ENCODE results near the gene ODF4. TPM values are rescaled to one million over a fixed set of nuclear protein-coding genes. Genes with fewer than 3 reads are reported as not detected.
"Not testable (repeated sequence)": the region's sequence is repeated elsewhere in the genome, so short reads cannot be mapped to it uniquely, and the experiment has no call there.

ODF4 gene
- total RNA-seq, 1 experiment from 2014 or later = not detected

- DNase-seq (ENCODE audit: low read depth, low spot score) = no peak
- in situ Hi-C loops (cut with HindIII; ENCODE audit: low pct_unique_long_range_greater_than_20kb, low sequenced_read_pairs) = no loop called here
These were observed 43.2 kb downstream of the ODF4 start for GRCh38 chr17:8382880-8383142.

- in situ Hi-C loops (cut with HindIII; ENCODE audit: low pct_unique_long_range_greater_than_20kb, low sequenced_read_pairs) = no loop called here
- DNase-seq (ENCODE audit: low read depth, low spot score) = peak; percentile 99
These were observed 43.6 kb downstream of the ODF4 start, which contains the start of gene RPL26 for GRCh38 chr17:8383143-8383822. TSS of gene RPL26 (minus strand) at chr17:8383193. CDS start at chr17:8382310, 883 bp downstream.

- no peak for DNase-seq (ENCODE audit: low read depth, low spot score)
- in situ Hi-C loops (cut with HindIII; ENCODE audit: low pct_unique_long_range_greater_than_20kb, low sequenced_read_pairs) = no loop called here
These were observed 45.2 kb downstream of the ODF4 start for GRCh38 chr17:8384801-8385378.

DNA sequence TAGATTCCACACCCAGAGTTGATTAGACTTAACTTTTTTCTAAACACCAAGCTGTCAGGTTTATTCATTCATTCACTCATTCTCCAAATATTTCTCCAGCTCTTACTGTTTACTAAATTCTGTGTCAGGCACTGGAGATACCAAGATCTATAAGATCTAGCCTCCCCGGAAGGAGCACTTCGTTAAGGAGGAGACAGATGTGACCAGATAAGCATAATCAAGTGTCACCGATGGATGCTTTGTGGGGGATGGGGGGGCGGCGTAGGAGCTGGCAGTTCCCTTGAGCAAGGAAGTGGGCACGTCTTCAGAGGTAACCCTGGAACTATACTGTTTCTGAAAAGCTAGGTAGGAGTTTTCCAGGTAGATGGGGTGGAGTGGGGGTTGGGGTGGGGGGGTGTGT lies 47.2 kb downstream of the ODF4 start:
- DNase-seq (ENCODE audit: low read depth, low spot score) = no peak
- in situ Hi-C loops (cut with HindIII; ENCODE audit: low pct_unique_long_range_greater_than_20kb, low sequenced_read_pairs) = no loop called here

DNA sequence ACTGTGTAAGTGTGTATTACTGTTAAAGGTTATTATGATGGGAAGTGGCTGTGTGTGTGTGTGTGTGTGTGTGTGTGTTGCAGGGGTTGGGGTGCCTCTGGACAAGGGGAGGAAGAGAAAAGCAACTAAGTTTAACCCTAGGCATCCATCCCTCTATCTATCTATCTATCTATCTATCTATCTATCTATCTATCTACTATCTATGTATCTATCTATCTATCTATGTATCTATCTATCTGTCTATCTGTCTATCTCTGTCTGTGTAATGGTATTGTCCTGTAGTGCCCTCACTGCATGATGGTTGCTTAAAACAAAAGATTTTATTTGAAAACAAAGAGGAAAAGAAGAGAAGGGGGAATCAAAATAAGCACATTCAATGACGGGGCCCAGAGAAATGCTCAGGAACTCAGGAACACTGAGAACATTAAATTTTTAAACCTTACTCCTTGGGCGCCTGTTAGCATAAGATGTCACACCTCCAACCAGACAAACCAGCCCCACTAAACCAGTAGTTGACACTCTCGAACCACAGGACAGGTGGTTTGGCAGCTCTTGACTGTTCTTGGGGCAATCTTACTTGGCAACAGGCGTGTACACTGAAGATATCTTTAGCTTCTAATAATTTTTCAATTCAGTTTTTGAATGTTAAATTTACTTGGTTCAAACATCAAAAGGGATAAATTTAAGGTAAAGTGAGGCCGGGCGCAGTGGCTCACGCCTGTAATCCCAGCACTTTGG lies 48.4 kb downstream of the ODF4 start:
- in situ Hi-C loops (cut with HindIII; ENCODE audit: low pct_unique_long_range_greater_than_20kb, low sequenced_read_pairs) = no loop called here

GRCh38 chr17:8391711-8392110 lies 52.1 kb downstream of the ODF4 start:
- no peak for DNase-seq (ENCODE audit: low read depth, low spot score)
- in situ Hi-C loops (cut with HindIII; ENCODE audit: low pct_unique_long_range_greater_than_20kb, low sequenced_read_pairs) = no loop called here

More for the DNA sequence above, 48.4 kb downstream of the ODF4 start:
- DNase-seq (ENCODE audit: low read depth, low spot score) = no peak

- in situ Hi-C loops (cut with HindIII; ENCODE audit: low pct_unique_long_range_greater_than_20kb, low sequenced_read_pairs) = no loop called here
These were observed 52.6 kb downstream of the ODF4 start for GRCh38 chr17:8392274-8392673.

GRCh38 chr17:8392674-8393469 lies 53.2 kb downstream of the ODF4 start:
- in situ Hi-C loops (cut with HindIII; ENCODE audit: low pct_unique_long_range_greater_than_20kb, low sequenced_read_pairs) = no loop called here
- DNase-seq (ENCODE audit: low read depth, low spot score) = no peak

More at GRCh38 chr17:8392274-8392673, 52.6 kb downstream of the ODF4 start:
- no peak for DNase-seq (ENCODE audit: low read depth, low spot score)

DNA sequence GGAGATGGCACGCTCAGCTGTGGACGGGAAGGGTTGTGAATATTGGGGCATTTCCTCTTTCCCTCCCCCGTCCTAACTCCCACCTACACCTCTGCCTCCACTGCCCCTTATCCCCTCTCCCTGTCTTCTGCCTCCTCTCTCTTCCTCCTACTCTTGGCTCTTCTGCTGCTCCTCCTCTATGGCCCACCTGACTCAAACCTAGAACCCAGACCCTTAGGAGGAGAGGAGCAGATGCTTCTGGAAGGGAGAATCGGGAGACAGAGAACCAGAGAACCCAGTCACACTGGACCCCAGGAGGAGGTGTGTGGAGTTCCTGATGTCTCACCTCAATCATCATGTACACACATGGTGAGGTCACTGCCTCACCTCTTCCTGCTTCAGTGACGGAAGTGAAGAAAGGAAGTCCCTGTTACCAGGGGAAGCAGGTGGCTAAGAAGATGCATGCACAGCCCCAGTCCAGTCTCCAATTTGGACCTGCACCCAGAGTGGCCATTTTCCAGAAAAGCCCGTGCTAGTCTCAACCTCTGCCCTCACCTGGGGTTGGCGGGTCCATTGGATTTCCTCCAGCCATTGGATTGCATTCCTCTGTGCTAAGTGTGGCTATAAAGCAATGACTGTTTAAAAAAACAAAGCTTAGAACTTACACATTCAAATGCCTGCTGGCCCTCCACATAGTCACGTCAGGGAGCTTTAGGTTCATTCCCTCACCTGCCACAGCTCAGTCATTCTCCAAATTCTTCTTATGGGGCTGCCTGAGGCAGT lies 54.0 kb downstream of the ODF4 start:
- in situ Hi-C loops (cut with HindIII; ENCODE audit: low pct_unique_long_range_greater_than_20kb, low sequenced_read_pairs) = no loop called here
- no peak for DNase-seq (ENCODE audit: low read depth, low spot score)

GRCh38 chr17:8394497-8394896 lies 54.9 kb downstream of the ODF4 start:
- in situ Hi-C loops (cut with HindIII; ENCODE audit: low pct_unique_long_range_greater_than_20kb, low sequenced_read_pairs) = not testable (repeated sequence)

More at GRCh38 chr17:8394497-8394896, 54.9 kb downstream of the ODF4 start:
- DNase-seq (ENCODE audit: low read depth, low spot score) = not testable (repeated sequence)

Small RNAs within 50 kb of the gene (small RNA-seq; reads per million reads assigned to genes)
- gene RF00265 = 0.05 to 0.06 reads per million in 2 experiments

Other genes starting within 250 kb of the ODF4 start
- not detected in 2 replicates for gene ALOXE3, start 221.3 kb upstream of the ODF4 start, total RNA-seq (2014; rRNA removed; shearing (Covaris generic))
- not detected in 2 replicates for gene HES7, start 215.7 kb upstream of the ODF4 start, total RNA-seq (2014; rRNA removed; shearing (Covaris generic))
- gene PER1, start 187.4 kb upstream of the ODF4 start, total RNA-seq (2014; rRNA removed; shearing (Covaris generic)) = 7.7 and 9.7 TPM in 2 replicates
- gene VAMP2, start 176.9 kb upstream of the ODF4 start, total RNA-seq (2014; rRNA removed; shearing (Covaris generic)) = 3.2 TPM in 2 replicates
- 17.0 and 19.1 TPM in 2 replicates for gene TMEM107, start 163.5 kb upstream of the ODF4 start, total RNA-seq (2014; rRNA removed; shearing (Covaris generic))
- 8.4 and 12.3 TPM in 2 replicates for gene BORCS6, start 149.7 kb upstream of the ODF4 start, total RNA-seq (2014; rRNA removed; shearing (Covaris generic))
- 66.5 and 78.0 TPM in 2 replicates for gene AURKB, start 129.3 kb upstream of the ODF4 start, total RNA-seq (2014; rRNA removed; shearing (Covaris generic))
- 5.7 and 7.0 TPM in 2 replicates for gene CTC1, start 91.8 kb upstream of the ODF4 start, total RNA-seq (2014; rRNA removed; shearing (Covaris generic))
- 54.1 and 62.0 TPM in 2 replicates for gene PFAS, start 90.6 kb upstream of the ODF4 start, total RNA-seq (2014; rRNA removed; shearing (Covaris generic))
- gene RANGRF, start 51.2 kb upstream of the ODF4 start, total RNA-seq (2014; rRNA removed; shearing (Covaris generic)) = 5.3 and 7.1 TPM in 2 replicates
- 0.79 and 1.1 TPM in 2 replicates for gene SLC25A35, start 44.4 kb upstream of the ODF4 start, total RNA-seq (2014; rRNA removed; shearing (Covaris generic))
- gene ARHGEF15, start 29.6 kb upstream of the ODF4 start, total RNA-seq (2014; rRNA removed; shearing (Covaris generic)) = not detected in 2 replicates
- 4,937 and 5,030 TPM in 2 replicates for gene RPL26, start 43.4 kb downstream of the ODF4 start, total RNA-seq (2014; rRNA removed; shearing (Covaris generic))
- gene RNF222, start 58.0 kb downstream of the ODF4 start, total RNA-seq (2014; rRNA removed; shearing (Covaris generic)) = not detected in 2 replicates
- 27.7 and 28.6 TPM in 2 replicates for gene NDEL1, start 96.0 kb downstream of the ODF4 start, total RNA-seq (2014; rRNA removed; shearing (Covaris generic))